ELR (cell line): ENCODE data around the gene CLCN6.

Experiments used
- DNase-seq: peaks from one replicate; pipeline ENCODE4 v3.0.0-alpha.2; 2015; ENCODE audit warnings: low read depth

CLCN6 gene

GRCh38 chr1:11828511-11828910, 22.5 kb downstream of the CLCN6 start:
- no peak for DNase-seq

GRCh38 chr1:11831945-11832725, 26.1 kb downstream of the CLCN6 start:
- no peak for DNase-seq

DNA sequence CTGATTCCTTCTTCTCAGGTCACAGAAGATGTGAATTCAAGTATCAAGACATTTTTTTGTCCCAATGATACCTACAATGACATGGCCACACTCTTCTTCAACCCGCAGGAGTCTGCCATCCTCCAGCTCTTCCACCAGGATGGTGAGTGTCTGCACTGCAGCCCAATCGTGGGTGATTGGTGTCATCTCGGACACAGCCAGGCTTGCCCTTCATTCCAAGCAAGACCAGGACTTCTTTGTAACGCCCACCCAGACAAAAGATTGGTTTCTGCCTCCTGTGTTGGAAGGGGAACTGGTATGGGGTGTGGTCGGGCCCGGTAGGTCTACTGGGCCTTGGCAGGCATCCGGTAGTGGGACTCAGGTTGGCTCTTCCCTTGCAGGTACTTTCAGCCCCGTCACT, 27.5 kb downstream of the CLCN6 start:
- no peak for DNase-seq

- no peak for DNase-seq
These were observed 27.9 kb downstream of the CLCN6 start for GRCh38 chr1:11833900-11834299.

- DNase-seq = no peak
These were observed 29.6 kb downstream of the CLCN6 start for GRCh38 chr1:11835441-11836225.

- no peak for DNase-seq
These were observed 31.2 kb downstream of the CLCN6 start for GRCh38 chr1:11836955-11837766.

DNA sequence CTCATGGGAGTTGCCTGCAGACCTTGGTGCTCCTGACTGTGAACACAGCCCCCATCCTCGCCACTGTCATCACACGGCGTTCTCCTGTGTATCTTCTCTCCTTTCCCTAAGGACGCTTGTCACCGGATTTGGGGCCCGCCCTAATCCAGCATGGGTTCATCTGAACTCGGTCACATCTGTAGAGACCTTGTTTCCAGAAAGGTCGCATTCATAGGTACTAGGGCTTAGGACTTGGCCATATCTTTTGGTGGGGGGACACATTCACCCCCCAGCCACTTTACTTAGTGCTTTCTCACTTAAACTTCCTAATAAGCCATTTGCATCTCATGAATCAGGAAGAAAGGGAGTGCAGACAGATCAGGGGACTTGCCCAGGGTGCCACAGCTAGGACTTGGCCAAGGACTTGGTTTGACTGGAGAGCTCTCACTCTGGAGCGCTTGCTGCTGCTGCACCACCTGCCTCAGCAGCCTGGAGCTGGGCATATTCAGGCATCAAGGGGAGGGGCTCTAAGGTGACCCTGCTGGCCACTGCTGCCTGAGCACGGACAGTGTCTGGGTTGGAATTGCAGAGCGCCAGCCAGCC, 31.9 kb downstream of the CLCN6 start:
- no peak for DNase-seq

GRCh38 chr1:11838349-11839272, 32.6 kb downstream of the CLCN6 start:
- peak; percentile 62 for DNase-seq

DNA sequence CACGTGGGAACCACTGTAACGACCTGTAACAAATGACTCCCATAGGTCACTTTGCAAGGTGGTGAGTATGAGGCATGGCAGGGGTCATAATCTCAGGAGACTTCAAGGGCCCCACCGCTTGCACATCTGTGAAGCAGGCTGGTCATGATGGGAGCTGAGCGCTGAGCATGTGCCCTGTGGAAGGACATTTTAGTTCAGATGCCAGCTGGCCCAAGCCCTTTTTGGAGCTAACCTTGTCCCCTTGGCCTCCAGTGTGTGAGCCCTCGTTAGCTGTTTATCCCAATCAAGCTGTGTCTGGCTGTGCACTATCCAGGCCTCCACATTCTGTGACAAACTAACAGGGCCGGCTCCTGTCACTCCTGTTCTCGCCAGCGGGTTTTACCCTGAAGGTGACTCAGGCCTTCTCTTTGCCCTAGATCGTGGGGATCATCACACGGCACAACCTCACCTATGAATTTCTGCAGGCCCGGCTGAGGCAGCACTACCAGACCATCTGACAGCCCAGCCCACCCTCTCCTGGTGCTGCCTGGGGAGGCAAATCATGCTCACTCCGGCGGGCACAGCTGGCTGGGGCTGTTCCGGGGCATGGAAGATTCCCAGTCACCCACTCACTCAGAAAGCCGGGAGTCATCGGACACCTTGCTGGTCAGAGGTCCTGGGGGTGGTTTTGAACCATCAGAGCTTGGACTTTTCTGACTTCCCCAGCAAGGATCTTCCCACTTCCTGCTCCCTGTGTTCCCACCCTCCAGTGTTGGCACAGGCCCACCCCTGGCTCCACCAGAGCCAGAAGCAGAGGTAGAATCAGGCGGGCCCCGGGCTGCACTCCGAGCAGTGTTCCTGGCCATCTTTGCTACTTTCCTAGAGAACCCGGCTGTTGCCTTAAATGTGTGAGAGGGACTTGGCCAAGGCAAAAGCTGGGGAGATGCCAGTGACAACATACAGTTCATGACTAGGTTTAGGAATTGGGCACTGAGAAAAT, 34.0 kb downstream of the CLCN6 start:
- no peak for DNase-seq

GRCh38 chr1:11841245-11842153, 35.5 kb downstream of the CLCN6 start:
- DNase-seq = no peak

- no peak for DNase-seq
These were observed 36.4 kb downstream of the CLCN6 start for GRCh38 chr1:11842154-11843041.

DNA sequence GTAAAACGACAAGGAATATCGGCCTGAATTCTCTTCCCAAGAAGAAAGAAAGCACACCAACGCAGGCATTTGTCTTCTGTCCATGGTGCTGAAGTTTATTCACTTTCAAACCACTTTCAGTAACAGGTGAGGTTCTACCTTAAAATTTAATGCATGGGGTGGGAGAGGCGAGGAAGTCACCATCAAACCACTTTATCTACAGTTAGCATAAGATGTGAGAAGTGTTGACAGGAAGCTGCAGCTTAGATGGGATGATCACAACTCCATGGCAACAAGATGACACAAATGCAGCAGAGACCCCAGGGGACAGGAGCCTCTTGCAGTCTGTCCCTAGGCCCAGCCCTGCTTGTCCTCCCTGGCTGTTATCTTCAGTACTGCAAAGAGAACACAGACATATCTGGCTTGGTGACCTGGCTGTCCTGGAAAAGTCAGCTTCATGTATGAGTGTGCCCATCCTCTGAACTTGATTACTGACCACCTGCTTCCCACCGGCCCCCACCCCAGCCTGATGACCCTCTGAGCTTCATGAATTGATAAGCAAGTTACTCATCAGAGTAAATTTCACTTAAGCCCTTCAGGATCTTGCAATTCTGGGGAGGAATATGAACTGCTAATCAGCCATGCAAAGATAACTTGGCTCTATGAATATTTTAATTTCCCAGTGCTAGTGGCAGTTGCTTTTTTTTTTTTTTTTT, 39.8 kb downstream of the CLCN6 start:
- DNase-seq = no peak

- no peak for DNase-seq
These were observed 41.8 kb downstream of the CLCN6 start, which contains the start of gene NPPA for GRCh38 chr1:11847667-11848372. Gene NPPA (minus strand): TSS chr1:11847783. CDS start chr1:11847684, 99 bp downstream.

DNA sequence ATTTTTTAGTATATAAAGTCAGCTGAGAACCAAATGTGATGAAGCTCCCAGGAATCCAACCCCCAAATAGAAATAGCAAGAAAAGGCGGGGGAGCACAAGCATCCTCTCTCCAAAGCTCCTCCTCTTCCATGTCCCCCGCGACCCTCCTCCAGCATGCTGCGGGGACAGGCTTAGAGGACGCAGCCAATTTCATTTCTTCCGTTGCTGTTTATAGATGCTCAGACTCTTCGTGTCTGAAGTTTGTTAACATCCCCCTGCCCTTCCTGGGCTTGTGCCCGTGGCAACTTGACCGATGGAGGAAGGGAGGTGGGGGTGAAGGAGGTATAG, 42.3 kb downstream of the CLCN6 start:
- DNase-seq = no peak

DNA sequence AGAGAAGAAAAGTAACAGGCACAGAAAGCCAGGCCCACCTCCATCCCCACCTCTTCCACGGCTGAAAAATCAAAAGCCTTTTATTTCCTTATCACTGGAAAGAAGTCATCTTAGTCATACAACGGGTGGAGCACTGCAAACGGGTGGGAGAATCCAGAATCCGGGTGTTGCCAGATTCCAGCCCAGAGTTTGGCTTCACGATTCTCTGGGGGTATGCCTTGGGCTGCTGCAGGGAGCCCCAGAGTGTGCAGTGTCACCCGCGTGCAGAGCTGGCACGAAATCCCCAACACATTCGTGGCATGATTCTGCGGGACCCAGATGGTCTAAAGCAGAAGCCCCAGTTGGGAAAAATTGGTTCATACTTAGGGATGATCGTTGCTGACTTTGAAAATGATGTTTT, 44.2 kb downstream of the CLCN6 start:
- DNase-seq = no peak

DNA sequence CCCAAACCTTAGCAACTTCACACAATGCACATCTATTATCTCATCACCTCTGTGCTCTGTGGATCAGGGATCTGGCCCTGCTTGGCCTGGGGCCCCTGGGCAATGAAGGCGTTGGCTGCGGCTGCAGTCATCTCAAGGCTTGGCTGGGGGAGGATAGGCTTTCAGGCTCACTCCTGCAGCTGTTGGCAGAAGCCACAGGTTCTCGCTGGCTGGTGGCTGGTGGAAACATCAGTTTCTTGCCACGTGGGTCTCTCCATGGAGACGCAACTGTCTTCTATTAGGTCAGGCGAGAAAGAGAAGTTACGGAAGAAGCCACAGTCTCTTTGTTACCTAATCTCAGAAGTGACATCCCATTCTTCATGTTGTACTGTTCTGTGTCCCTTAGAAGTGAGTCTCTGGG, 45.2 kb downstream of the CLCN6 start:
- DNase-seq = no peak

DNA sequence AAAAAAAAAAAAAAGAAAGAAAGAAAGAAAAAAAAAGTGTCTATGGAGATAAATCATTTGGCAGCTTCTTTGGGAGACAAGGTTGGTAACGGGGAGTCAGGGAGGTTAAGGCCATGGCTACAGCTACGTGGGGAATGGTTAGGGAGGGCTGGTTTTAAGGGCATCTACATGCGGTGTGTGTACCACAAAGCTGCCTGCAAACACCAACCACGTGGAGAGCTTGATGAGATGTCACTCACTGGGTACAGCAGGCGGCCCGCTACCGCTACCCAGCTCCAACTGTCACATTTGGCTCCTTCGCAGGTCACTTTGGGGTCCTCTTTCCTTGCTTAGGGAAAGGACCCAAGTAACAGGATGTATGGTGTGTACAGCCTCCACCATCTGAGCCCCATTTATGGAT, 48.5 kb downstream of the CLCN6 start:
- no peak for DNase-seq
